GM12891 (cell line): ENCODE measurements around the gene GEMIN7.
A peak's percentile ranks its signal among the peaks of the same experiment; 100 is the strongest.

Experiments
- DNase-seq: peaks from one replicate; pipeline ENCODE4 v3.0.0; 2011; ENCODE audit warnings: low spot score; ENCODE audit not compliant: insufficient read length
- FAIRE-seq: peaks from 2 replicates; lab custom pipeline; 2011; peaks lifted over from hg19 to GRCh38; lab: Jason Lieb, UNC
- PAX5 ChIP-seq: IDR thresholded peaks from 2 replicates; pipeline ENCODE4 v1.6.1; 2011; ENCODE audit warnings: low read length, moderate library complexity, mild to moderate bottlenecking; ENCODE audit not compliant: insufficient read depth, severe bottlenecking
- POLR2A ChIP-seq: IDR thresholded peaks from 2 replicates; pipeline ENCODE4 v1.6.1; 2011; ENCODE audit warnings: low read depth, low read length, control low read depth
- POLR2AphosphoS5 ChIP-seq: IDR thresholded peaks from 2 replicates; pipeline ENCODE4 v1.6.1; 2011; ENCODE audit warnings: low read depth, low read length, control low read depth
- POU2F2 ChIP-seq: IDR thresholded peaks from 2 replicates; pipeline ENCODE4 v1.6.1; 2011; ENCODE audit warnings: low read depth, mild to moderate bottlenecking, control low read depth, low read length, moderate library complexity
- SPI1 ChIP-seq: IDR thresholded peaks from 2 replicates; pipeline ENCODE4 v1.6.1; 2011; ENCODE audit warnings: low read depth, low read length, control low read depth
- TAF1 ChIP-seq: IDR thresholded peaks from 2 replicates; pipeline ENCODE4 v1.6.1; 2011; ENCODE audit warnings: low read depth, low read length, control low read depth

GEMIN7 gene

GRCh38 chr19:45059258-45059965 lies 19.6 kb upstream of the GEMIN7 start:
- TF ChIP-seq PAX5 (no peak), SPI1 (no peak), POU2F2 (no peak), POLR2AphosphoS5 (no peak), TAF1 (no peak), POLR2A (no peak)
- DNase-seq = peak; percentile 88
- FAIRE-seq = peak; percentile 93

DNA sequence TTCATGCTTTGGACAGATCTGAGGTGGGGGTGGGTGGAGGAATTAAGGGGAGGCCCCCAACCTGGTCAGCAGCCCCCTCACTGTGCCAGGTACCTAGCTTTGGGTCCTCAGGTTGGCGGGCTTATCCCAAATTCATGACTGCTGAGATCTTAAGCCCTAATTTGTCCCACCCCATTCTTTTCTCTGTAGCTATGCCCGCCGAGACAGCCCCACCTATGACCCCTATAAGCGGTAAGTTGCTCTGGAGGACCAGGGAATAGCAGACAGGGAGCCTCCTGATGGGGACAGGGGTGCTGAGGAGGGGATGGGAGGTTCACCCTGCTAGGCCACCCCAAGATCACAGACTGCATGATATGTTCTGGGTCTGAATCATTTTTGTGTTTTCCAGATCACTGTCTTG lies 17.1 kb upstream of the GEMIN7 start:
- DNase-seq (no peak), FAIRE-seq (no peak)
- no peak for TF ChIP-seq POU2F2
- TF ChIP-seq TAF1 = no peak
- TF ChIP-seq SPI1 = no peak
- TF ChIP-seq POLR2AphosphoS5 = no peak
- no peak for TF ChIP-seq PAX5
- TF ChIP-seq POLR2A = no peak

GRCh38 chr19:45063851-45064801 lies 14.9 kb upstream of the GEMIN7 start:
- no peak for FAIRE-seq
- TF ChIP-seq POLR2A (no peak), POU2F2 (no peak), PAX5 (no peak), TAF1 (no peak), POLR2AphosphoS5 (no peak), SPI1 (no peak)
- DNase-seq = no peak

DNA sequence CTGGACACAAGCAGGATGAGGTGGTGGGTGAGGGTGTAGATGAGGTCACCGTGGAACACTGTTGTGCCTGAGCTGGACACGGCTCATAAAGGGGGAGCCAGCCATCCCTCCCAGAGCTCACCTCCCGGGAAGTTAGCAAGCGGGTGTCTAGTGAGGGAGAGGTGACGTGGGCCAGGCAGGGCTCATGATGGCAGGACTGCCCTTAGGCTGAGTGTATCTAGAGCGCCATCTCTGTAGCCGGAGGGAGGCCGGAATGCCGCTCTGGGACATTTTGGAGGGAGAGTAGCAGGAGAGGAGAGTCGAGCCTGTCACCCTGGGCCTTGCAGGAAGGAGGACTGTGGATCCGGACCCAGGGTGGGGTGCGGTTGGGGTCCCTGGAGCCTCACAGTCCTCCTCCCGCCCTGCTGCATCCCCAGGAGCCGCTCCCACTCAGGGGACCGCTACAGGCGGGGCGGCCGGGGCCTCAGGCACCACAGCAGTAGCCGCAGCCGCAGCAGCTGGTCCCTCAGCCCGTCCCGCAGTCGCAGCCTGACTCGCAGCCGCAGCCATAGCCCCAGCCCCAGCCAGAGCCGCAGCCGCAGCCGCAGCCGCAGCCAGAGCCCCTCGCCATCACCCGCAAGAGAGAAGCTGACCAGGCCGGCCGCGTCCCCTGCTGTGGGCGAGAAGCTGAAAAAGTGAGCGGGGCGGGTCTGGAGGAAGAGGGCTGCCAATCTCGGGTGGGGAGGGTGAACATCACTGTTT lies 12.0 kb upstream of the GEMIN7 start:
- TF ChIP-seq SPI1 = no peak
- TF ChIP-seq POLR2A = no peak
- TF ChIP-seq TAF1 = no peak
- TF ChIP-seq POLR2AphosphoS5 = no peak
- TF ChIP-seq PAX5 = no peak
- no peak for TF ChIP-seq POU2F2
- FAIRE-seq (no peak), DNase-seq (no peak)

DNA sequence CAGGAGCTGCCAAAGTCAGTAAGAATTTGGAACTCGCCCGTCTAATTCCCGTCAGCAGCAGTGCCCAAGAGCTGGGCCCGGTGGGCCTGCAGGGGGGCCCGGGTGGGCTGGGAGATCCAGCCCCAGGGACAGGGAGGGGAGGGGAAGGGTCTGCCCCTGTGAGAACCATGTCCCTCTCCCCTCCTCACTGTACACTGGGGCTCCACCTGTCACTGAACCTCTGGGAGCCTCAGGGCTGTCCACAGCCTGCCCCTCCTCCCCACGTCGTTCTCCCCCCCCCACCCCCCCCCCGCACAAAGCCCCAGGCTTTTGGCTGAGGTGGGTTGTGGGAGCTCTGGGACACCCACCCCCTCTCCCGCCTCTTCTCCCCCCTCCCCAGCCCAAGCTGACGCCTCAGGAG lies 11.0 kb upstream of the GEMIN7 start:
- DNase-seq = no peak
- no peak for TF ChIP-seq TAF1
- no peak for TF ChIP-seq PAX5
- no peak for TF ChIP-seq SPI1
- no peak for TF ChIP-seq POLR2A
- no peak for TF ChIP-seq POU2F2
- TF ChIP-seq POLR2AphosphoS5 = no peak

GRCh38 chr19:45069056-45069455 lies 10.0 kb upstream of the GEMIN7 start:
- no peak for TF ChIP-seq POU2F2
- no peak for TF ChIP-seq SPI1
- DNase-seq = no peak
- no peak for FAIRE-seq

More for the DNA sequence above, 11.0 kb upstream of the GEMIN7 start:
- no peak for FAIRE-seq

DNA sequence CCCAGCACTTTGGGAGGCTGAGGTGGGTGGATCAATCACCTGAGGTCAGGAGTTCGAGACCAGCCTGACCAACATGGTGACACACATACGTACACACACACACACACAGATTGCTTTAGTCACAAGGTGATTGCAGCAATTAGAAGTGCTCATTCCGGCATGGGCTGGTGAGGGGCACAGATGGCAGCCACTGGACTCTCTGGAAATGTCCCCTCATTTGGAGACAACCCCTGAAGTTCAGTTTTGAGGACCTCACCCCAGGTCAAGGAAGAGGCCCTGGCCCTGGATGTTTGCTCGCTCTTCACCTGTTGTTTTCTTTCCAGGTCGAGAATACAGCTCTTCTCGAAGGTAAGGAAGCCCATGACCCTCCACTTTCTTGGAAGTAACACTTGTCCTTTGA lies 8.8 kb upstream of the GEMIN7 start:
- no peak for TF ChIP-seq PAX5
- TF ChIP-seq POLR2A = 0 out of 2 replicates have a peak, but pooled peaks have one; percentile 16
- TF ChIP-seq POLR2AphosphoS5 = peak; percentile 60; the same call in 1 of the 2 replicates
- FAIRE-seq = peak; percentile 75
- DNase-seq = no peak

DNA sequence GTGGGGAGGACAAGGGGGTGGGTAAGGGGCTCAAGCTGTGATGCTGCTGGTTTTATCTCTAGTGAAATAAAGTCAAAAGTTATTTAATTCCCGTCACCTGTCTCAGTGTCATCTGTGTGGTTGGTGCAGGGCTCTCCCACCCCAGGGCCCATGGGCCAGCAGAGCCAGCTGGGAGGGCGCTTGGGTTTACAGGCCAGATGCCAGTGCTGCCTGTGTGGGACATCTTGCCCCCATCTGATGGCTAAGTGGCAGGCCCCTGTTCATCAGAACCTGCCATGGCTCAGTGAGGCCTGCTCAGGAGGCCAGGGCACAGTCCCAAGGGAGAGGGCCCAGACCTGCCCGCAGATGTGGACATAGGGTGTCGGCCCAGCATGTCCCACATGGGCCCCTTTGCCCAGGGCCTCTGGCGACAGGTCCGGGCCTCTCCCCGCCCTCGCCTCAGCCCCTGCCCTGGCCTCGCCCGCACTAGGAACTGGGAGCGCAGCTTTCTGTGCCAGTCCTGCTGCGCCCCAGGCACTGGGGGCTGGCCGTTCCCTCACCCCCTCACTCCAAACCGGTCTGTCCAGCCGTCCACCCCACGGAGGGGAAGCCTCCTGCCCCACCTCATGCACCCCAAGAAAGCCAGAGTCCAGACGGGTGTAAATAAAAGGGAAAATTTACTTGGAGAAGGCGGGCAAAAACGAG lies 8.1 kb upstream of the GEMIN7 start:
- 0 out of 2 replicates have a peak, but pooled peaks have one; percentile 11 for TF ChIP-seq POLR2A
- TF ChIP-seq PAX5 = no peak
- no peak for TF ChIP-seq SPI1
- TF ChIP-seq POU2F2 = no peak
- no peak for TF ChIP-seq TAF1
- TF ChIP-seq POLR2AphosphoS5 = peak; percentile 66; the same call in 1 of the 2 replicates
- DNase-seq (no peak), FAIRE-seq (no peak)
